Activated CD4-positive, CD25-positive, alpha-beta regulatory T cell treated with anti-CD3 and anti-CD28 coated beads, Interleukin-2, amount 50 U/mL, for 72 hours (primary cell): ENCODE results near the gene DPP3.

Source experiments
- DNase-seq: peaks from one replicate; pipeline ENCODE4 v3.0.0; 2021

Gene DPP3

DNA sequence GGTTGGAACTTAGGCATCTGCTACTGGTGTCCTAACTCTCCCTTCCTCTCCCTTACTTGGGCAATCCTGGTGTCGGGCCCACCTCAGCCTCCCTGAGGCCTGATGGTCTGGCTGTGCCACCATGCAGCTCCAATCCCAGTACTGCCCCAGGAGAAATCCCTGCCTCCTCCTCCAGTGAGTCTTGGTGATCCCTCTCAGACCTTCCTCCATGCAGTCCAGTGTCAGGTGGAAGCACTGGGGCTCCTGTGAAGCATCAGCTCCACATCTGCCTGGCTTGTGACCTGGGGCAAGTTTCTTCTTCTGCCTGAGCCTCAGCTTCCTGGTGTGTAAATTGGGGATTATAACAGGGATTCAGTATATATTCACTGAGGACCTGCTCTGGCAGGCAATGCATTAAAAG, 15.3 kb upstream of the DPP3 start:
- DNase-seq, result no peak

DNA sequence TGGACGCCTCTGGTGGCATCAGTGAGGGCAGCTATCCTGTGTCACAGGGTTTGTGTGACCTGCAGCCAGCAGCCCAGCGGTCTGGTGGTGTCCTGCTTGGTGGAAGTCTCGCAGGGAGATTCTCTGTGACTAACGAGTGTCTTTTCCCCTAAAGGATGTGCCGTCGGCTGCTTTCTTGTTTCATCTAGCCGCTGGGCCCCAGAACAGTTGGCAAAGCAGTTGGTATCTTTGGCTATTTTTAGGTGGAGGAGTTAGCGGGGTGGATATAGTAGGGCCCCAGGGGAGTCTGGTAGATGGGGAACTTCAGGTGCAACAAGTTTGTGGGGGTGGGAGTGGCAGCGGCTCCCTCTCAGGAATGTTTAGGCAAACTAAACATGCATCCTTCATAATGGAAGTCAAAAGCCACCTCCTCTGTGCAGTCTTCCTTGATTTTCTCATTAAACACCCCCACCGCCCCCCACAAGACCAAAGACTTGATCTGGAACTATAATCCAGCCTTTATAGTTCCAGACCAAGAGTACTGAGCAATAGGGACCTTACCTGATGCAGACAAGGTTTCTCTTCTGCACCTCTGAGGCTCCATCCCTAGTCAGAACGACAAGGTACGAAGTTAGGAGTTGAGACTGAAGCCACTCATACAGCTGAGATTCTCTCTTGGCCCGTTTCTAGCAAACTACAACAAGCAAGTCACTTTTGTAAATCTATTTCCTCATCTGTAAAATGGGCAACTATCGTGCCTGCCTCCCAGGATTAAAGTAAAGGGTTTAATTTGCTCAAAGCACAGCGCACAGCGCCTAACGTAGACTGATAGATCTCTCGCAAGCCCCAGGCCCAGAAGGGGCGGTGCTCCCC, 14.6 kb upstream of the DPP3 start:
- no peak for DNase-seq

DNA sequence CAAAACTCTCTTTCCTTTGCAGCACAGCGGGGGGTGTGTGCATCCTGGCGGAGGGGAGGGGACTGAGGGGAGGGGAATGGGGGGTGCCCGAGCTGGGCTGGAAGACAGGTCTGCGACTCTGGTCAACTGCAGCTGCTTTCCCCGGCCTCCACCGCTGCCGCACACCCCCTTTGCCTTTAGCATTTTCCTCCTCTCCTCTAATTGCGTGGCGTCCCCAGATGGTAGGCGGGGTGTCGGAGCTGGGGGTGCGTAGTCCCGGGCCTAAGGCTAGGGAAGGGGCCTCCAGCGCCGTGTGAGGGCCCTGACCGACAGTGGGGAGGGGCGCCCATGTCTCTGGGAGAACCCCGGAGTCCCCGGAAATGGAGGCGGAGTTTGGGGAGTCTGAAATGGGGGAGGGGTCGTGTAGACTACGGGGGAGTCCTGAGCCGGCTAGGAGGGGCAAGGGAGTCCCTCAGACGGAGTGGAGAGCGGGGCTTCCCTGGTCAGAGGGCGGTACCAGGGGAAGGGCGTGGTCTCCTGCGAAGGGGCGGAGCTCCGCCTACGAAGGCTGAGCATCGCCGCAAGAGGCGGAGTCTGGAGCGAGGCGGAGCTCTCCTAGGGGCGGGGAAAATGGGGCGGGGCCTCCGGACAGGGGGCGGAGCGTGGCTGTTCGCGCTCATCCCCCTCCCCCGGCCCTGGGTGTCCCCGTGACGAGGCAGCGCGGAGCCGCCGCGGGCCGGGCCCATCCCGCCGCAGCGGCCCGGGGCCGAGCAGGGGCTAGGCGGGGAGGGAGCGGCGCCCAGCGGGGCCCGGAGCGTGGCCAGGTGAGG, 13.8 kb upstream of the DPP3 start, which contains the start of gene PELI3:
TSS of gene PELI3 (plus strand) at position 681 of the 809 bp plus-strand sequence. CDS start 1,224 bp downstream, outside the sequence.
- DNase-seq, result peak; percentile 92

DNA sequence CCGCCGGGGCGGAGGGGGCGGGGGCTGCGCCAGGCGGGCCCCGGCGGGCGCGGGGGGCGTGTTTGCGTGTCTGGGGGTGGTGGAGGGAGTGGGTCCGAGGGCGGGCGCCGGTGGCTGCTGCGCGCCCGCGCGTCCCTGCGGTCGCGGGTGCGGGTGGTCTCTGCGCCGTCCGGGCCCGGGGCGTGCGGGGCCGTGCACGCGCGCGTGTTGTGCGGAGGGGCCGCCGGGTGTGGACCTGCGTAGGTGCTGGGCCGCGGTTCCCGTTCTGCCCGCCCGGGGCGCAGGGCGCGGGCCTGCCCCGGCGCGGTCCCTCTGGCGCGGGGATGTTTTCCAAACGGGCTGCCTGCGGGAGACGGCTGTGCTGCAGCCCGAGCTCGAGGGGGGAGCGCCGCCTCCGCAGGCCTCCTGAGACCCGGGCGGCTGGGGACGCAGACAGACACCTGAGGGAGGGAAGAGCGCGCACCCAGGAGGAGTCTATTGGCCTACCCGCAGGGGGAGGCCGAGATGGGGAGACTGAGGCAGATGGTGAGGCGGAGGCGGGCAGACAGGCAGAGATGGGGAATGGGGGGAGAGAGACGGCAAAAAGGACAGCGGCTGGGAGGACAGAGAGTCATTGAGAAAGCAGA, 13.1 kb upstream of the DPP3 start:
- DNase-seq, result no peak

DNA sequence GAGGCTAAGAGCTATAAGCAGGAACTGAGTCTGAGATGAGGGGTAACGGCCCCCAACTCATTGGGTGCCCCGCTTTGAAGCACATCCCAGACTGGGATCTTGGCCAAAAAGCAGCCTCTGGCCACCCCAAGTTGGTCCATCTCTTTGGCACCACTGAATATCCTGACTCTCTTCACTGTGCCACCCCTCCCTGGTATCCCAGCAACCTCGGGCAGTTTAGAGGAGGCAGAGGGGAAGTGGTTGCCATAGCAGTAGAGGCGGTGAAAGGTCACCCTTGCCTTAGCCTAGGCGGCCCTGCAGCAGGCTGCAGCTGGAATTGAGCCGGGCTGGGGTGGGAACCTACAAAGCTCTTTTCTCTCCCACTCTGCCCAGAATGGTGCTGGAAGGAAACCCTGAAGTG, 12.5 kb upstream of the DPP3 start:
- no peak for DNase-seq

DNA sequence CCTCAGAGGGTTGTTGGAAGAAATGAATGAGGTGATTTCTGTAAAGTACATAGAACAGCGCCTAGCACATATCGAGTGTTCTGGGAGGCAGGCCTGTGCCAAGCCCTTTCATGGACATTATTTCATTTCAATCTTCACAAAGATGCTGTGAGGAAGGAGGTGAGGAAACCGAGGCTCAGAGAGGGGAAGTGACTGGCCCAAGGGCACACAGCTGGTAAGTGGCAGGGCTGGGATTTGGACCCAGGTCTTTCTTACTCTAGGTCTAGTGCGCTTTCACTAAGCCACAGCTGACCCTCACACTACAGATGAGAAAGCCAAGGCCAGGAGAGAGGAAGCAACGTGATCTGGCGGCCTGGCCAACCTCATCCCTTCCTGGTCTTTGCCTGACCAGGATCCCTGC, 11.5 kb upstream of the DPP3 start:
- DNase-seq, result no peak

DNA sequence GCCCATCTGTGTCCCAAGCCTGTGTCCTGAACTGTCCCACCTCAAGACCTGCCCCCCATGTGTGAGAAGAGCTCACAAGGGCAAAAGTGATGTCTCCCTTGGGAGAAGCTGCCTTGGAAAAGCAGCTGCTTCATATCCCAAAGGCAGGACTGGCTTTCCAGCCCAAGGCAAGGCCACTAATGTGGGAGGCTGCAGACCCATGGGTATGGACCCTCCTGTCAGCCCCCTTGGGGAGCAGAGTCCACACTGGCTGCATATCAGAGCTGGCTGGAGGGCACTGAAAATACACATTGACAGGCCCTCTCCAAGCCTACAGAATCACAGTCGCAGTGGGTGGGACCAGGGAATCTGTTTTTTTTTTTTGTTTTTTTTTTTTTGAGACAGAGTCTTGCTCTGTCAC, 10.8 kb upstream of the DPP3 start:
- no peak for DNase-seq

DNA sequence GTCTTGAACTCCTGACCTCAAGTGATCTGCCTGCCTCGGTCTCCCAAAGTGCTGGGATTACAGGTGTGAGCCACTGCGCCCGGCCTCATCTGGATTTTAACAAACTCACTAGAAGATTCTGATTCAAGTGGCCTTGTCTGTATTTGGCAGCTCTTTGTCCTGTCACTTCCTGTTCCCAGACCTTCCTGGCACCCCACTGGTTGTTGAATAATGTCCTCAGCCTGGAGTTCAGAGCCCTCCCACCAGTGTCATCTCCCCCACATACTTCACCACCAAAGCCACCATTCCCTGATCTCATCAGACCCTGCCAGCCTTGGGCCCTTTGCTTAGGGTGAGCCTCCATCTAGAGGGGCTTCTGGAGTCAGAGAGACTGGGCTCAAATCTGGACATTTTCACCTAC, 10.2 kb upstream of the DPP3 start:
- no peak for DNase-seq

DNA sequence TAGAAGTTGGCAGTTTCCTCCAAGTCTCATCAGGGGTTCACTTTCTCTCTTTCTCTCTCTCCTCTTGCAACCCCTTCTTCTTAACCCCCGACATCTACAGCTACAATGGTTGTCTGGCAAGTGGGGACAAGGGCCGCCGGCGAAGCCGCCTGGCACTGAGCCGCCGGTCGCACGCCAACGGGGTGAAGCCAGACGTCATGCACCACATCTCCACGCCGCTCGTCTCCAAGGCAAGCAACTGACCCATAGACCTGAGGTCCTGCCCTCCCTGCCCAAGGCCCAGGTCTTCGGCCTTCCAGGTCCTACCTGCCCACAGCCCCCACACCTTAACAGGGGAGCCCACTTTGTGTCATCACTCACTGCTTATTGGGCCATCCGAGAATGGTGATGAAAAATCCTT, 9.1 kb upstream of the DPP3 start:
- no peak for DNase-seq

DNA sequence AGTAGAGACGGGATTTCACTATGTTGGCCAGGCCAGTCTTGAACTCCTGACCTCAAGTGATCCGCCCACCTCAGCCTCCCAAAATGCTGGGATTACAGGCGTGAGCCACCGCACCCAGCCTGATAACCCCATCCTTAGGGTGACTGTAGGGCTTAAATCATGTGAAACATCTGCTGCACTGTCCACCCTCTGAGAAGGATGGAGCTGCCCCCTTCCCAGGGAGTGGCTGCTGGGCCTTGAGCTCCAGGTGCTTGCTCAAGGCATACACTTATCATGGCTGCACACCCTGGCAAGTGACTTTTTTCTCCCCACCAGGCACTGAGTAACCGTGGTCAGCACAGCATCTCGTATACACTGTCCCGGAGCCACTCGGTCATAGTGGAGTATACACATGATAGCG, 8.2 kb upstream of the DPP3 start:
- DNase-seq, result no peak

DNA sequence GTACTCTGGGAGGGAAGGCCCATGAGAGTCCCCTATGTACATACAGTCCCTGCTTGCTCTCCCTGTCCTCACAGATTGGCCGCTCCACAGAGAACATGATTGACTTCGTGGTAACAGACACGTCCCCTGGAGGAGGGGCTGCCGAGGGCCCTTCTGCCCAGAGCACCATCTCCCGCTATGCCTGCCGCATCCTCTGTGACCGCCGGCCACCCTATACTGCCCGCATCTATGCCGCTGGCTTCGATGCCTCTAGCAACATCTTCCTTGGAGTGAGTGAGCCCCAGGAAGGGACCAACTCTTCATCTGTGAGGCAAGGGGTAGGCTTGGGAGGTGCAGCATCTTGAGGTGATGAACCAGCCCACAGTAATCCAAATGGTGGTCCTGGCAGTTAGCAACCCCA, 7.1 kb upstream of the DPP3 start:
- DNase-seq, result no peak

DNA sequence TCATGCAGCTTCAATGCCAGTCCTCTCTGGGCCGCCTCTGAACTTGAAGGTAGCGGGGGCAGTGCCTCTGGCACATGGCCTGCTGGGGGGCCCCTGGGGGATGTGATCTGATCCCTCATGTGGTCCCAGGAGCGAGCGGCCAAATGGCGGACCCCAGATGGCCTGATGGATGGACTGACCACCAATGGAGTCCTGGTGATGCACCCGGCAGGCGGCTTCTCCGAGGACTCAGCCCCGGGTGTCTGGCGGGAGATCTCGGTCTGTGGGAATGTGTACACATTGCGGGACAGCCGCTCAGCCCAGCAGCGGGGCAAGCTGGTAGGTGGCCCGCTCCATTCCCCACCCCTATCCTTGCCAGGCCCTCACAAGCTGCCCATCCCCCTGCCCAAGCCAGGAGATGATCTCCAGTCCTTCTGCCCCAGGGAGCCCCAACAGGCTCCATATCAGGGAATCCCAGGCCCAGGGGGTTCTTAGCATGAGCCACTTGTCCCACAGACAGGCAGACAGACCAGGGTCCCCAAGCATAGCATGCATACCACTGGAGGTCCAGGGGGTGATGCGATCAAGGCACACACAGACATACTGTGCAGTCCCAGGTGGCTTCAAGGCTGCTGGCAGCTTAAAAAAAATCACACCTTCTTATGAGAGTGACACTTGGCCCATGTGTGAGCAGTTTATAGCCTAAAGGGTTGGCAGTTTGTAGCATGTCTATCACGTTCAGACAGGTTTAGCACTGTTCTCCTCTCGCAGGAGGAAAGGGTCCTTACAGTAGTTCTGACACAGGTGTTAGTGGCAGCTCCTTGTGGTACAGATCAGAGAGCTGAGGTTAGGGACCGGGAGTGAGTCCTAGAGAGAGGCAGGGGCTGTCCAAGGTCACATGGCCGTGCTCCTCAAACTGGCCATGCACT, 6.4 kb upstream of the DPP3 start:
- no peak for DNase-seq

DNA sequence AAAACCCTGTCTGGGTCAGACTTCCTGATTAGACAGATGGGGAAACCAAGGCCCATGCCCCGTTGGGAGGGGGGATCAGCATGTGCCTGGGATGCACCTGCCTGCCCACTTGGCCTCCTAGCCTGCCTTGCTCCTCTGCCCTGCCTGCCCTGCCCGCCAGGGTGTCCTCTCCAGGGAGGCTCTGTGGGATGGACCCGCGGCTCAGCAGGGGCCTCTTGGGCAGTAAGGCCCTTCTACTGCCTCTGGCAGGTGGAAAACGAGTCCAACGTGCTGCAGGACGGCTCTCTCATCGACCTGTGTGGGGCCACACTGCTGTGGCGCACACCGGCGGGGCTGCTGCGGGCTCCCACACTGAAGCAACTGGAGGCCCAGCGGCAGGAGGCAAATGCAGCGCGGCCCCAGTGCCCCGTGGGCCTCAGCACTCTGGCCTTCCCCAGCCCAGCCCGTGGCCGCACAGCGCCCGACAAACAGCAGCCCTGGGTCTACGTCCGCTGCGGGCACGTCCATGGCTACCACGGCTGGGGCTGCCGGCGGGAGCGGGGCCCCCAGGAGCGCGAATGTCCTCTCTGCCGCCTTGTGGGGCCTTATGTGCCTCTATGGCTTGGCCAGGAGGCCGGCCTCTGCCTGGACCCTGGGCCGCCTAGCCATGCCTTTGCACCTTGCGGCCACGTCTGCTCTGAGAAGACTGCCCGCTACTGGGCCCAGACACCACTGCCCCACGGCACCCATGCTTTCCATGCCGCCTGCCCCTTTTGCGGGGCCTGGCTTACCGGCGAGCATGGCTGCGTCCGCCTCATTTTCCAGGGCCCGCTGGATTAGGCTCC, 4.7 kb upstream of the DPP3 start:
- DNase-seq, result no peak

DNA sequence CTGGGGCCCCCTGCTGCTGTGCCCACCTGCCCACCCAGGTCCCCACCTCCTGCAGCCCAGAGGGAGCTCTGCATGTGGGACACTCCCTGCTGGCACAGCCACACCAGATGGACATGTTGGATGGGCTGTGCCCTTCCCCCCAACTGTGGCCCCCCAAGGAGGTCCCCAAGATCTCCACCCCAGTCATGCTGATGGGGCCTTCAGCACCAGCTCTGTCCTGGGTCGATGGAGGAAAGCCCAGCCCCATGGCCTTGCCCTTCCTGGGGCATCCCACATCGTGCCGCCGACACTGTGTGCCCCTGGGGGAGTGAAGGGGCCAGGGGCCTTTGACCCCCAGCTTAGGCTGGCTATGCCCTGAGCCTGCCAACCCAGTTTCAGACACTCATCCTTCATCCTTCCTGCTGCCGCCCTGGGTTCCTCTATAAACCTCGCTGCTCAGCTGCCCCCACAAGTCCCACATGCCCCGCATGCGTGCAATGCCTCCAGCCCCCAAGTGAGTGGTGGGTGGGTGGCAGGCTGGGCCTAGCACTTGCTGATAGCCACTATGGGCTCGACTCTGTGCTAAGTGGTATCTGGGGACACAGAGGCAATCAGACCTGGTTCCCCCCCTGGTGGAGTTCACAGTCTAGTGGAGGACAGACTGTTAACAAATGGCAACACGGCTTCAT, 3.9 kb upstream of the DPP3 start:
- no peak for DNase-seq

DNA sequence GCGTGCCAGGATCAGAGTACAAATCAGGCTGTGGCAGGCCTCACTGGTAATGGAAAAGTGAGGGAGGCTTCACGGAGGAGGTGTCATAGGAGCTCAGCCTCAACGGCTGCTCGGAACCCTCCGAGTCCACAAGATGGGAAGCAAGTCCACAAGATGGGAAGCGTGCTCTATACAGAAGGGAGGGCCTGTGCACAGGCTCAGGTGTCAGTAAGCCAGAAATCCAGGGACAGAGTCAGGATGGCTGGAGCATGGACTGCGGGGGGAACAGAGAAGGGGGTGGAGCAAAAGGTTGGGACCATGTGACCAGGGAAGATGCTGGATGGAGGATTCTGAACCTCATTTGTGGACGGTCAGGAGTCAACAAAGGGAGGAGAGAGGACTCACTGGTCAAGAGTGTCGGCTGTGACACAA, 3.4 kb upstream of the DPP3 start:
- no peak for DNase-seq

DNA sequence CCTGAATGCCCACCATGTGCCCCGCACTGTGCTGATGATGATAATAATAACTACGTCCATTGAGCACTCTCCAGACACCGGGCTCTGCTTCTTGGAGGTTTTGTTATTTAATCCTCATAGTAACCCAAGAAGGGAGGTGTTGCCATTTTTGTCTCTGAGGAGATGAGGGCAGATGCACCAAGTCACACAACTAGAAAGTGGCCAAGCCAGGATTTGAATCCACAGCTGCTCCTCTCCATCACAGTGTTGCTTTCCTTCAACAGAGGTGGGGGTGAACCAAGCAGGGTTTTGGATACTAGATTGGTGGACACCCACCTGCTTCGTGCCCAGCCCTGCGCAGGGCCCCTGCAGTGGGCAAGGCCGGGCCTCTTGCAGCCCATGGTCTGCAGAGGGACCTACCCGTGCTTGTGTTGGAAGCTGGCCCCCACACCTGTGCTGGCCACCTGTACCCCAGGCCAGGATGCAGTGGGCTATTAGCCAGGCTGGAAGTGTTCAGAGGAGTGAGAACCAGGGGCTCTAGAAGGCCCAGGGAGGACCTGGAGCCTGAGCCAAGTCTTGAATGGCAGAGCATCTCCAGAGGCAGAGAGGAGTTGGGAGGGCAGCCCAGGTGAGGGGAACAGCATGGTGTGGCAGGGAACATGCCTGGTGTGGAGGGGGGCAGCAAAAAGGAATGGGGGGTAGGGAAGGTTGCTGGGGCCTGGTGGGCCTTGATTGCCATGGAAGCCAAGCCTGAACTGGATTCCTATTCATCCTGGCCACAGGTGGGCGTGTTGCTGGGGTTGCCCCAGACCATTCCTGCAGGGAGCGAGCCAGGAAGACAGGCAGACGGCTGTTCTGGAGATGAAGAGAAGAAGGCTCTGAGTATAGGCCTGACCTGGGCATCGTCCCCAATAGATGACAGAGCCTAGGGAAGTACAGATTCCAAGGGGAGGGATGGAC, 2.7 kb upstream of the DPP3 start:
- DNase-seq, result no peak

DNA sequence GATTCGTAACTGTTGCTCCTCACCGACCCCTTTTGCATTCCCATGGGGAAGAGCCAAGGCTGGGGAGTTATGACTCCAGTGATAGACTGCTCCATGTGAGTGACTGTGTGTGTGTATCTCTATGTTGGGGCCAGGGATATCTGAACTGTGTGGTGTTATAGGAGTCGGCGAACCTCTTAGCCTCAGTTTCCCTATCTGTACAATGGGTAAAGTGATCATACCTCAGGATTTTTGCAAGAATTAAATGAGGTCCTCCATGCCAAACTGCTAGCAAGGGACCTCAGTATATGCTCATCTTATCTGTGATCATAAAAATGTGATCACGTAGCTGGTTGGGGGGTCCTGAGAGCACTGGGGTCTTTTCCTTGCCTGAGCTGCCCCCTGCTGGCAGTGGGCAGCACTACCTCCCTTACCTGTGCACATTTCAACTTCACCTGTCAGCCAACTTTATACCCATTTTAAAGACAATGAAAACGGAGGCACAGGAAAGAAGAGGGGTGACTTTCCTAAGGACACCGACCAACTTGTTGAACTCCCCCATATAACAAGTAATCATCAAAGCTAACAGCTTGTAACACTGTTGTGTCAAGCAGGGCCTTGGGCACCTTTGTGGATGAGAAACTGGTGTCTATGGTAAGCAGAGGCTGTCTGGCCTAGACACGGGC, 1.4 kb upstream of the DPP3 start:
- DNase-seq, result peak; percentile 46

DNA sequence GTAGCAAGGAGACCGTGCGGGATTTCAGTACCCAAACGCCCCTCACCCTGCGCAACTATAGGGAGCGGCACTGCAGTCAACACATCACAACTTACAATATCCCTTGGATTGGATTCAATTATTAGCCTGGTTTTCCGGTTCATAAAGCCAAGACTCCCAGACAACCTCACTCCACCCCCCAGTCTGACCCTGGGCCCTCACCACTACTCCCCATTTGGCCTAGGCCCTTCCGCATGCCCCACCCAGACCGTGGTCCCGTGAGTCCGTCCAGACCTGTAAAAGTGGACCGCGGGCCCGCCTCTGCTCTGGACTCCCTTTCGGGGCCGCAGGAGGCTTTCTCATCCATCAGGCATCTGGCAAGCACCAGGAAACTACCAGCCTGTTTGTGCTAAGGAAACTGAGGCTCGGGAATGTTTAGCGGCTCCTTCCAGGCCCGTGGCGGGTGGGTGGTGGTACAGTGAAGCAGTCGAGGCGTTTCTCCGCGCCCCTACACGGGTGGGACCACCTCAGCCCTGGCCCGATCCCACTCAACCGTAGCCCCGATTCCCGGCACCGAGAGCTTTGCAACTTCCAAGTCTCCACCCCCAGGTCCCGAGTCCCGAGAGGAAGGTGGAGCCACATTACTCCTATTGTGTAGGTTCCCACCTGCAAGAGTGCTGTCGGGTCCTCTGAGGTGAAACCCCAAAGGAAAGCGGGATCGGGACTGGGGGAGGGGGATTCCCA, 679 bp upstream of the DPP3 start:
- DNase-seq, result peak; percentile 44
